GM23248 (cell line): ENCODE results near the gene XAGE2. TPM values are rescaled to one million over a fixed set of nuclear protein-coding genes. Genes with fewer than 3 reads are reported as not detected.

Experiments used
- DNase-seq: peaks from one replicate; pipeline ENCODE4 v3.0.0-alpha.2; 2015
- H2AFZ ChIP-seq: fragments of 200-600 bp; sonication (generic); 2 replicates; pipeline ENCODE4 v1.6.1; 2016; ENCODE audit warnings: antibody characterized with exemption
- H3F3A ChIP-seq: fragments of 200-600 bp; sonication (generic); 2 replicates; pipeline ENCODE4 v1.6.1; 2016; ENCODE audit warnings: mild to moderate bottlenecking, antibody characterized with exemption, mixed run types; ENCODE audit not compliant: insufficient read depth
- H3K27ac ChIP-seq: fragments of 200-600 bp; sonication (generic); 2 replicates; pipeline ENCODE4 v1.5.1; 2016; ENCODE audit warnings: mild to moderate bottlenecking
- H3K27me3 ChIP-seq: fragments of 200-600 bp; sonication (generic); replicated peaks from 2 replicates; pipeline ENCODE4 v1.6.1; 2016; ENCODE audit warnings: mild to moderate bottlenecking; ENCODE audit not compliant: insufficient read depth
- H3K36me3 ChIP-seq: fragments of 200-600 bp; sonication (generic); 2 replicates; pipeline ENCODE4 v1.6.1; 2016; ENCODE audit warnings: low read depth, mild to moderate bottlenecking
- H3K4me1 ChIP-seq: fragments of 200-600 bp; sonication (generic); 2 replicates; pipeline ENCODE4 v1.6.1; 2016; ENCODE audit warnings: mild to moderate bottlenecking; ENCODE audit not compliant: insufficient read depth
- H3K4me2 ChIP-seq: fragments of 200-600 bp; sonication (generic); one replicate; pipeline ENCODE4 v1.6.1; 2016; ENCODE audit warnings: mild to moderate bottlenecking; ENCODE audit not compliant: unreplicated experiment
- H3K4me3 ChIP-seq: fragments of 200-600 bp; sonication (generic); 2 replicates; pipeline ENCODE4 v1.5.1; 2016; ENCODE audit warnings: mild to moderate bottlenecking
- H3K79me2 ChIP-seq: fragments of 200-600 bp; sonication (generic); 2 replicates; pipeline ENCODE4 v1.6.1; 2016; ENCODE audit warnings: mild to moderate bottlenecking; ENCODE audit not compliant: insufficient read depth
- H3K9ac ChIP-seq: fragments of 200-600 bp; sonication (generic); 2 replicates; pipeline ENCODE4 v1.6.1; 2016; ENCODE audit warnings: mild to moderate bottlenecking
- H3K9me2 ChIP-seq: fragments of 200-600 bp; sonication (generic); 2 replicates; pipeline ENCODE4 v1.6.1; 2016; ENCODE audit warnings: mixed run types, mild to moderate bottlenecking, moderate library complexity; ENCODE audit not compliant: insufficient read depth
- H3K9me3 ChIP-seq: fragments of 200-600 bp; sonication (generic); one replicate; pipeline ENCODE4 v1.6.1; 2017; ENCODE audit warnings: low read depth
- H4K20me1 ChIP-seq: fragments of 200-600 bp; sonication (generic); 2 replicates; pipeline ENCODE4 v1.6.0; 2016; ENCODE audit not compliant: insufficient read depth
- EZH2 ChIP-seq: fragments of 200-600 bp; sonication (generic); IDR thresholded peaks from 2 replicates; pipeline ENCODE4 v1.6.1; 2018; ENCODE audit warnings: antibody characterized with exemption, mild to moderate bottlenecking; ENCODE audit not compliant: insufficient read depth, poor library complexity, severe bottlenecking
- EZH2phosphoT487 ChIP-seq: fragments of 200-600 bp; sonication (generic); IDR thresholded peaks from 2 replicates; pipeline ENCODE4 v1.6.1; 2018; ENCODE audit warnings: antibody characterized with exemption, moderate library complexity, mild to moderate bottlenecking, low read depth; ENCODE audit not compliant: insufficient read depth
- WGBS, 2 experiments: methylation state at CpG; one replicate each; pipeline ENCODE4 v1.1.6; 2015 to 2017; ENCODE audit warnings: low lambda C conversion rate in 2 of 2, low coverage in 1 of 2; ENCODE audit errors: missing lambda C conversion rate in 2 of 2; 5-methylcytosine and 5-hydroxymethylcytosine counted together
- in situ Hi-C: fragments of 300-500 bp; cut with MboI; formaldehyde crosslinking; loops from 2 replicates; pipeline ENCODE4 v1.15.0; 2020
- polyA plus RNA-seq: library from polyadenylated mRNA; unstranded; fragments of >200 nt; fragmentation: Nextera tagmentation; extraction: Ambion mirVana; gene quantifications from 2 replicates; pipeline ENCODE4 v1.2.1, GENCODE V29; 2016
- total RNA-seq: library from RNA; depleted of rRNA; stranded (reverse); fragments of >200 nt; shearing (Covaris generic); gene quantifications from 2 replicates; pipeline ENCODE4 v1.2.3, GENCODE V29; 2014

Gene XAGE2
- total and polyA plus RNA-seq, 2 experiments from 2014 or later = not detected

DNA sequence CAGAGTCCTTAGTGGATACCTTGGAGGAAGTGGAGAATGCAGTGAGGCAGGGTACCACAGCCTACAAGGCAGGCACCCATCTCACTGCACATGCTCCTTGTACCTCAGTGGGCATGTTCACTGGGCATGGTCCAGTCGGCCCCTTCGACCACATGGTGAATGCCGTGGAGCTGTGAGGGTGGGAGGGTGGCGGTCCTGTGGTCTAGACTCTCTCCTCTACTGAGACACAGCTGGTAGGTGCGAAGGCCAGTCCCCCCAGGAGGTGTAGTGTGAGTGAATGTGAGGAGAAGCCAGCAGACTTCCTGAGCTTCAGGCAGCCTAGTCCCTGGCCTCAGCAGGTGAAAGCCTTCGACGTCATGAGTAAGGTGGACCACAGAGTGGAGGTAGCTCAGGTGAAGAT is 12.2 kb downstream of the XAGE2 start:
- WGBS, 2 experiments = 35 to 52% methylated on average over 5 to 7 of the region's 7 CpGs
- Histone ChIP-seq H3F3A (no peaks in the 10 kb centered on the region), H3K4me3 (no peak overlapping the region), H3K27me3 (no peaks in the 10 kb centered on the region), H3K4me2 (no peak overlapping the region), H4K20me1 (no peaks in the 10 kb centered on the region), H3K27ac (no peak overlapping the region), H2AFZ (no peak overlapping the region), H3K9me2 (no peaks in the 10 kb centered on the region), H3K9me3 (no peaks in the 10 kb centered on the region), H3K4me1 (no peaks in the 10 kb centered on the region), H3K9ac (no peak overlapping the region), H3K79me2 (no peaks in the 10 kb centered on the region), H3K36me3 (no peaks in the 10 kb centered on the region)
- no peak for DNase-seq
- TF ChIP-seq EZH2 (no peak), EZH2phosphoT487 (no peak)
- in situ Hi-C loops = no loop called here

GRCh38 chrX:52410439-52411394 is 41.9 kb downstream of the XAGE2 start:
- Histone ChIP-seq H3K9me3 (no peaks in the 10 kb centered on the region), H3K4me1 (no peaks in the 10 kb centered on the region), H3K27ac (no peak overlapping the region), H3K27me3 (no peaks in the 10 kb centered on the region), H3K4me3 (no peak overlapping the region), H2AFZ (no peak overlapping the region), H4K20me1 (no peaks in the 10 kb centered on the region), H3K9ac (no peak overlapping the region), H3K36me3 (no peaks in the 10 kb centered on the region), H3K4me2 (no peak overlapping the region), H3F3A (no peaks in the 10 kb centered on the region), H3K9me2 (no peaks in the 10 kb centered on the region), H3K79me2 (no peaks in the 10 kb centered on the region)
- no peak for TF ChIP-seq EZH2
- TF ChIP-seq EZH2phosphoT487 = no peak
- in situ Hi-C loops = no loop called here
- WGBS, 2 experiments = 31 to 43% methylated on average over 6 to 7 of the region's 8 CpGs
- no peak for DNase-seq

DNA sequence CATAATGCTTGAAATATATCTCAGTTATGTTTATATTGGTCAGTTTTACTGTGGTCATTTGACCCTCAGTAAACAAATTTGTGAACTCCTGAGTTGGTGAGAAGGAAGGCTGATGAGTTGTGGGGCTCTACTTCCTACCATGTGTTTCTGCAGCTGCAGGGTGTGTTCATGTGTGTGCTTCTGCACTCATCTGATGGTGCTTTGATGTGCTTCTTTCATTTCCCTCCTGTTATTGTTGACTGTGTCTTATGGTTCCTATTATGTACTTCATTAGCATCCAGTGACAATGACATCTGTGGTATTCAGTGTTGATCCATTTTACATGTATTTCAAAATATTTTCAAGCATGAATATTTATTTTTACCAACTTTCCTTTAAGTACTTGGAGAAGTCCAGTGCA is 46.5 kb downstream of the XAGE2 start:
- Histone ChIP-seq H3K27me3 (no peaks in the 10 kb centered on the region), H3K4me3 (no peak overlapping the region), H3K4me2 (no peak overlapping the region), H3K36me3 (no peaks in the 10 kb centered on the region), H3K9ac (no peak overlapping the region), H3K9me2 (no peaks in the 10 kb centered on the region), H3F3A (no peaks in the 10 kb centered on the region), H3K79me2 (no peaks in the 10 kb centered on the region), H2AFZ (no peak overlapping the region), H4K20me1 (no peaks in the 10 kb centered on the region), H3K27ac (no peak overlapping the region), H3K4me1 (no peaks in the 10 kb centered on the region), H3K9me3 (no peaks in the 10 kb centered on the region)
- no peak for TF ChIP-seq EZH2
- no peak for TF ChIP-seq EZH2phosphoT487
- in situ Hi-C loops = no loop called here
- no peak for DNase-seq

DNA sequence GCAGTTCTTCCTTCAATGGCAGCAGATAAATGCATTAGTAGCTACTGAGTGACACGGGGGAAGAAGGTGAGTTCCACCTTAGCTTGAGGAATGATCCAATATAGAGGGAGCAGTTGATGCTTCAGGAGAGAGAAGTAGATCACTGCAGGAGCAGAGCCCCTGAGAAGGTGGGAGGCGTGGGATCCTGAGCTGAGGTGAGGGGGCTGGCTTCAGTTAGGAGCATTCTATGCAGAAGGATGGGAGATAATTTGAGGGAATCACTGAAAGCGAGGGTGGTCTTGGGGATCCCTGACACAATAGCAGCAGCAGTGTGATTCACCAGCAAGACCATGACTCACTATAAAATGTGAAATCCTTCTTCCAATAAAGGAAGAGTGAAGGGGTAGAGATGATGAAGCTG is 48.0 kb downstream of the XAGE2 start:
- H3K27ac ChIP-seq = no peak overlapping the region
- no peaks in the 10 kb centered on the region for H3F3A ChIP-seq
- H4K20me1 ChIP-seq = no peaks in the 10 kb centered on the region
- TF ChIP-seq EZH2 (no peak), EZH2phosphoT487 (no peak)
- H3K4me1 ChIP-seq = no peaks in the 10 kb centered on the region; the same call in 1 of the 2 replicates
- DNase-seq = no peak
- no peaks in the 10 kb centered on the region for H3K79me2 ChIP-seq
- no peak overlapping the region for H3K4me3 ChIP-seq
- no peaks in the 10 kb centered on the region for H3K9me3 ChIP-seq
- no peak overlapping the region for H3K9ac ChIP-seq
- no peaks in the 10 kb centered on the region for H3K9me2 ChIP-seq
- no peaks in the 10 kb centered on the region for H3K36me3 ChIP-seq
- in situ Hi-C loops = no loop called here
- H3K27me3 ChIP-seq = no peaks in the 10 kb centered on the region
- H3K4me2 ChIP-seq = no peak overlapping the region
- no peak overlapping the region for H2AFZ ChIP-seq
- 64 to 80% methylated on average over 2 to 3 of the region's 3 CpGs for WGBS, 2 experiments
